K562 (cell line): Measurements from ENCODE around the gene PDRG1. TPM values are rescaled to one million over a fixed set of nuclear protein-coding genes. Genes with fewer than 3 reads are reported as not detected.
"Not testable (repeated sequence)": the region's sequence is repeated elsewhere in the genome, so short reads cannot be mapped to it uniquely, and the experiment has no call there.

Source experiments
- AFF1 ChIP-seq, 2 experiments: fragments of 450-650 bp; IDR thresholded peaks; 2 replicates each; pipeline ENCODE4 v1.6.1; 2018; ENCODE audit warnings: mild to moderate bottlenecking in 2 of 2, low read depth in 1 of 2; ENCODE audit not compliant: partially characterized antibody in 2 of 2
- ARID1B ChIP-seq: fragments of 450-650 bp; IDR thresholded peaks from 2 replicates; pipeline ENCODE4 v1.6.1; 2016; ENCODE audit warnings: antibody characterized with exemption, mild to moderate bottlenecking, inconsistent platforms
- ARNT ChIP-seq, 2 experiments: fragments of 450-650 bp; IDR thresholded peaks; 2 replicates each; pipeline ENCODE4 v1.6.1; 2016; ENCODE audit warnings: mild to moderate bottlenecking in 1 of 2
- CBFA2T2 ChIP-seq: fragments of 450-650 bp; conservative IDR thresholded peaks from 2 replicates; pipeline ENCODE4 v1.6.1; 2017; ENCODE audit warnings: mild to moderate bottlenecking
- CXXC5 ChIP-seq: fragments of 250-450 bp; sonication (Bioruptor Pico); IDR thresholded peaks from 2 replicates; pipeline ENCODE4 v1.8.0; 2022; ENCODE audit warnings: inconsistent platforms, mild to moderate bottlenecking, moderate library complexity
- DACH1 ChIP-seq: fragments of 450-650 bp; IDR thresholded peaks from 2 replicates; pipeline ENCODE4 v1.6.1; 2018; ENCODE audit not compliant: partially characterized antibody
- DPF2 ChIP-seq: fragments of 450-650 bp; IDR thresholded peaks from 2 replicates; pipeline ENCODE4 v1.6.1; 2016
- E2F8 ChIP-seq: fragments of 450-650 bp; IDR thresholded peaks from 2 replicates; pipeline ENCODE4 v1.7.1; 2018; ENCODE audit warnings: mild to moderate bottlenecking, low read depth; ENCODE audit not compliant: partially characterized antibody
- GABPB1 ChIP-seq: sonication (generic); formaldehyde crosslinking; IDR thresholded peaks from 2 replicates; pipeline ENCODE4 v1.8.0; 2022; ENCODE audit warnings: mild to moderate bottlenecking, missing genetic modification reagents
- GATA2 ChIP-seq: sonication (generic); formaldehyde crosslinking; IDR thresholded peaks from 2 replicates; pipeline ENCODE4 v1.4.0; 2020; ENCODE audit warnings: mild to moderate bottlenecking, missing genetic modification reagents
- JUND ChIP-seq, 2 experiments: IDR thresholded peaks; 2 replicates in 1 of 2; 3 replicates in 1 of 2; pipeline ENCODE4 v1.6.1; 2011; ENCODE audit warnings: borderline replicate concordance in 2 of 2, low read depth in 2 of 2, low read length in 2 of 2, improper control_type of control experiment in 1 of 2, missing biosample characterization in 1 of 2, missing genetic modification characterization in 1 of 2, missing genetic modification reagents in 1 of 2
- MAFG ChIP-seq: fragments of 450-650 bp; conservative IDR thresholded peaks from 2 replicates; pipeline ENCODE4 v1.6.1; 2016; ENCODE audit warnings: missing genetic modification characterization, missing compliant biosample characterization
- MTA2 ChIP-seq: fragments of 450-650 bp; IDR thresholded peaks from 2 replicates; pipeline ENCODE4 v1.6.1; 2016; ENCODE audit warnings: low read depth
- MYNN ChIP-seq, 2 experiments: sonication (generic); formaldehyde crosslinking in 1 of 2; IDR thresholded peaks; 2 replicates each; pipeline versions ENCODE4 v1.5.0 to v1.6.1; 2016 to 2020; ENCODE audit warnings: antibody characterized with exemption in 1 of 2, missing genetic modification reagents in 1 of 2
- PKNOX1 ChIP-seq: fragments of 450-650 bp; IDR thresholded peaks from 2 replicates; pipeline ENCODE4 v1.6.1; 2016
- SMARCA4 ChIP-seq: fragments of 450-650 bp; IDR thresholded peaks from 2 replicates; pipeline ENCODE4 v1.6.1; 2016
- SPI1 ChIP-seq: IDR thresholded peaks from 2 replicates; pipeline ENCODE4 v1.6.1; 2011; ENCODE audit warnings: low read depth, low read length, control low read depth, borderline replicate concordance
- TBL1XR1 ChIP-seq, 2 experiments: IDR thresholded peaks; 2 replicates each; pipeline ENCODE4 v1.6.1; 2012; ENCODE audit warnings: improper control_type of control experiment in 2 of 2, low read length in 2 of 2, mild to moderate bottlenecking in 1 of 2
- TCF3 ChIP-seq: sonication (generic); formaldehyde crosslinking; IDR thresholded peaks from 2 replicates; pipeline ENCODE4 v1.4.0; 2020; ENCODE audit warnings: mild to moderate bottlenecking, missing genetic modification reagents
- ZFP91 ChIP-seq: sonication (generic); formaldehyde crosslinking; IDR thresholded peaks from 2 replicates; pipeline ENCODE4 v1.8.0; 2022; ENCODE audit warnings: mild to moderate bottlenecking, missing genetic modification reagents
- polyA plus RNA-seq, 8 experiments: library from polyadenylated mRNA; depleted of rRNA in 4 of 8; stranded (reverse) in 5 of 8; unstranded in 3 of 8; fragments of >200 nt; fragmentation: Nextera tagmentation in 2 of 8; fragmentation: Illumina TruSeq in 1 of 8; extraction: Ambion mirVana in 2 of 8; extraction: Trizol in 1 of 8; gene quantifications; 2 replicates each; pipeline versions ENCODE4 v1.2.1 to v1.2.3, GENCODE V29; 2011 to 2014; ENCODE audit warnings: inconsistent platforms in 1 of 8, missing spikeins in 1 of 8
- total RNA-seq, 7 experiments: library from RNA; depleted of rRNA in 6 of 7; stranded (reverse); fragments of >200 nt in 6 of 7; fragmentation: Illumina TruSeq in 2 of 7; extraction: Trizol in 2 of 7; gene quantifications; 2 replicates each; pipeline versions ENCODE4 v1.2.1 to v1.2.3, GENCODE V29; 2011 to 2021; ENCODE audit warnings: low replicate concordance in 1 of 7

PDRG1 gene
- total and polyA plus RNA-seq, 9 of the 15 experiments (the other 6 are each of a cell fraction or from before 2014, with no cell fraction given) = 12.6 to 58.6 (median 26.1) TPM

GRCh38 chr20:31917962-31918412, 33.9 kb downstream of the PDRG1 start (continued):
- peak; percentile 53 for TF ChIP-seq E2F8
- TF ChIP-seq DACH1 = peak; percentile 52
- peak; percentile 94 for TF ChIP-seq TCF3 (CRISPR knock-in tag)
- TF ChIP-seq CBFA2T2 = peak; percentile 97
- TF ChIP-seq CXXC5 (CRISPR knock-in tag) = peak; percentile 68
- TF ChIP-seq AFF1 (IDR thresholded peaks at IDR 0.05; ENCODE audit: low read depth in 1 of 2, partially characterized antibody in 2 of 2) = peak in 1 of 2 experiments; percentile 33
- TF ChIP-seq MTA2 = peak; percentile 85
- peak in 1 of 2 experiments; percentile 77; a peak in 2 of 4 replicates for TF ChIP-seq TBL1XR1 (IDR thresholded peaks at IDR 0.05; ENCODE audit: low read length in 2 of 2)
- TF ChIP-seq ZFP91 = peak; percentile 89
- TF ChIP-seq GATA2 = peak; percentile 82
- TF ChIP-seq GABPB1 (CRISPR knock-in tag) = peak; percentile 23; the same call in 1 of the 2 replicates
- TF ChIP-seq MAFG (tag) = 0 out of 2 replicates have a peak, but pooled peaks have one; percentile 24
- peak; percentile 81; the same call in 1 of the 2 replicates for TF ChIP-seq SPI1
- peak; percentile 80 for TF ChIP-seq SMARCA4
- TF ChIP-seq ARID1B = peak; percentile 96
- peak; percentile 45; the same call in 1 of the 2 replicates for TF ChIP-seq MYNN (IDR thresholded peaks at IDR 0.05)
- TF ChIP-seq MYNN (CRISPR knock-in tag; IDR thresholded peaks at IDR 0.05); JUND (IDR thresholded peaks at IDR 0.05; ENCODE audit: borderline replicate concordance, low read depth, low read length): not testable (repeated sequence)
- TF ChIP-seq ARNT (IDR thresholded peaks at IDR 0.05) = peak; percentile 79 to 92
- peak; percentile 82 for TF ChIP-seq DPF2
- peak; percentile 15; the same call in 1 of the 3 replicates for TF ChIP-seq JUND (tag; IDR thresholded peaks at IDR 0.05; ENCODE audit: borderline replicate concordance, low read depth, low read length)
- TF ChIP-seq PKNOX1 = peak; percentile 77
